H1 (cell line): ENCODE results near the gene TRPV4.

Source experiments
- BACH1 ChIP-seq: IDR thresholded peaks from 2 replicates; pipeline ENCODE4 v1.6.1; 2012; ENCODE audit warnings: low read length, improper control_type of control experiment
- CHD1 ChIP-seq: IDR thresholded peaks from 2 replicates; pipeline ENCODE4 v1.6.1; 2012; ENCODE audit warnings: low read depth, low read length, improper control_type of control experiment
- CHD2 ChIP-seq: IDR thresholded peaks from 2 replicates; pipeline ENCODE4 v1.6.1; 2012; ENCODE audit warnings: low read length, improper control_type of control experiment
- CHD7 ChIP-seq: fragments of 300-600 bp; sonication (generic); IDR thresholded peaks from 2 replicates; pipeline ENCODE4 v1.7.1; 2012; ENCODE audit warnings: low read length, moderate library complexity, mild to moderate bottlenecking, inconsistent platforms; ENCODE audit not compliant: insufficient replicate concordance
- CTCF ChIP-seq, 3 experiments: IDR thresholded peaks; 1 replicate in 2 of 3; 2 replicates in 1 of 3; pipeline versions ENCODE4 v1.5.1 to v1.6.1; 2011; ENCODE audit warnings: low read length in 3 of 3, mild to moderate bottlenecking in 3 of 3, inconsistent platforms in 2 of 3, low read depth in 1 of 3, moderate library complexity in 1 of 3; ENCODE audit not compliant: insufficient read depth in 1 of 3; ENCODE audit errors: control extremely low read depth in 1 of 3
- HDAC6 ChIP-seq: IDR thresholded peaks from one replicate; pipeline ENCODE4 v1.7.1; 2012; ENCODE audit warnings: low read depth, mild to moderate bottlenecking, inconsistent platforms, low read length, moderate library complexity
- JUN ChIP-seq: IDR thresholded peaks from 2 replicates; pipeline ENCODE4 v1.6.1; 2011; ENCODE audit warnings: low read depth, mild to moderate bottlenecking, improper control_type of control experiment, low read length
- RBBP5 ChIP-seq: IDR thresholded peaks from 2 replicates; pipeline ENCODE4 v1.7.1; 2012; ENCODE audit warnings: low read depth, mild to moderate bottlenecking, inconsistent platforms, low read length, moderate library complexity, borderline replicate concordance
- RNF2 ChIP-seq: fragments of 200-900, 300-1000 bp; sonication (generic); IDR thresholded peaks from 2 replicates; pipeline ENCODE4 v1.7.1; 2016; ENCODE audit warnings: borderline replicate concordance, low read depth, mild to moderate bottlenecking, antibody characterized with exemption, low read length; ENCODE audit not compliant: poor library complexity, severe bottlenecking; ENCODE audit errors: missing control alignments
- TCF12 ChIP-seq: IDR thresholded peaks from 2 replicates; pipeline ENCODE4 v1.6.1; 2011; ENCODE audit warnings: low read depth, mild to moderate bottlenecking, low read length
- ZNF274 ChIP-seq: IDR thresholded peaks from 2 replicates; pipeline ENCODE4 v1.7.0; 2012; ENCODE audit warnings: low read length, borderline replicate concordance; ENCODE audit errors: extremely low read depth

- no peak for TF ChIP-seq CTCF (IDR thresholded peaks at IDR 0.05; ENCODE audit: control extremely low read depth in 1 of 3, insufficient read depth in 1 of 3, low read depth in 1 of 3, low read length in 3 of 3)
- TF ChIP-seq CHD1: no peak
- no peak for TF ChIP-seq RNF2
- TF ChIP-seq JUN: no peak
- no peak for TF ChIP-seq BACH1
- no peak for TF ChIP-seq CHD2
- no peak for TF ChIP-seq ZNF274
- no peak for TF ChIP-seq CHD7
- TF ChIP-seq TCF12: no peak
- TF ChIP-seq RBBP5: no peak
- no peak for TF ChIP-seq HDAC6
These were observed 55.7 kb downstream of the TRPV4 start for GRCh38 chr12:109777544-109777943.
